GM23338 (cell line): Measurements from ENCODE around the gene CST9. TPM values are rescaled to one million over a fixed set of nuclear protein-coding genes. Genes with fewer than 3 reads are reported as not detected.

Experiments
- CREB1 ChIP-seq: fragments of 250-450 bp; sonication (Bioruptor Pico); IDR thresholded peaks from 2 replicates; pipeline ENCODE4 v1.5.0; 2020; ENCODE audit warnings: low read depth, mild to moderate bottlenecking, moderate library complexity
- EZH2 ChIP-seq: fragments of 200-600 bp; sonication (generic); IDR thresholded peaks from one replicate; pipeline ENCODE4 v1.8.0; 2017; ENCODE audit warnings: antibody characterized with exemption, mild to moderate bottlenecking, low read depth; ENCODE audit not compliant: unreplicated experiment
- EZH2phosphoT487 ChIP-seq: fragments of 200-600 bp; sonication (generic); IDR thresholded peaks from one replicate; pipeline ENCODE4 v1.8.1; 2018; ENCODE audit warnings: antibody characterized with exemption; ENCODE audit not compliant: unreplicated experiment
- JUNB ChIP-seq: IDR thresholded peaks from one replicate; pipeline ENCODE4 v1.6.1; 2016; ENCODE audit warnings: antibody characterized with exemption; ENCODE audit not compliant: unreplicated experiment
- NANOG ChIP-seq: IDR thresholded peaks from 2 replicates; pipeline ENCODE4 v1.6.1; 2016; ENCODE audit warnings: antibody characterized with exemption, borderline replicate concordance
- POLR2AphosphoS5 ChIP-seq: IDR thresholded peaks from 2 replicates; pipeline ENCODE4 v1.6.1; 2016; ENCODE audit warnings: antibody characterized with exemption, low read depth
- REST ChIP-seq: IDR thresholded peaks from one replicate; pipeline ENCODE4 v1.6.1; 2018; ENCODE audit warnings: antibody characterized with exemption; ENCODE audit not compliant: unreplicated experiment
- STAT1 ChIP-seq: IDR thresholded peaks from one replicate; pipeline ENCODE4 v1.6.1; 2016; ENCODE audit warnings: antibody characterized with exemption; ENCODE audit not compliant: unreplicated experiment
- ZNF114 ChIP-seq: fragments of 250-450 bp; sonication (Bioruptor Pico); IDR thresholded peaks from 2 replicates; pipeline ENCODE4 v1.5.0; 2020; ENCODE audit warnings: mild to moderate bottlenecking, moderate library complexity
- ZNF331 ChIP-seq: fragments of 250-450 bp; sonication (Bioruptor Pico); IDR thresholded peaks from 2 replicates; pipeline ENCODE4 v1.5.0; 2020; ENCODE audit warnings: low read depth, mild to moderate bottlenecking, moderate library complexity
- ZNF462 ChIP-seq: fragments of 250-450 bp; sonication (Bioruptor Pico); IDR thresholded peaks from 2 replicates; pipeline ENCODE4 v1.5.0; 2020; ENCODE audit warnings: mild to moderate bottlenecking, moderate library complexity
- polyA plus RNA-seq: library from polyadenylated mRNA; unstranded; fragments of >200 nt; fragmentation: Nextera tagmentation; extraction: Ambion mirVana; gene quantifications from 2 replicates; pipeline ENCODE4 v1.2.1, GENCODE V29; 2016
- total RNA-seq: library from RNA; depleted of rRNA; stranded (reverse); fragments of >200 nt; shearing (Covaris generic); gene quantifications from 2 replicates; pipeline ENCODE4 v1.2.3, GENCODE V29; 2014

Gene CST9
- total and polyA plus RNA-seq, 2 experiments from 2014 or later = not detected

GRCh38 chr20:23583526-23583925, 22.2 kb downstream of the CST9 start (continued):
- TF ChIP-seq ZNF462 (CRISPR knock-in tag) (no peak), ZNF114 (CRISPR knock-in tag) (no peak), POLR2AphosphoS5 (no peak), ZNF331 (no peak), CREB1 (no peak), NANOG (no peak), STAT1 (no peak), EZH2phosphoT487 (no peak), REST (no peak), JUNB (no peak), EZH2 (no peak)
